ENCODE results near the gene SESTD1. TPM values are rescaled to one million over a fixed set of nuclear protein-coding genes. Genes with fewer than 3 reads are reported as not detected.

SESTD1 gene
- total and polyA plus RNA-seq, 2 of the 13 experiments (the other 11 are each of a cell fraction or from before 2014, with no cell fraction given) = 74.4 to 101 TPM

DNA sequence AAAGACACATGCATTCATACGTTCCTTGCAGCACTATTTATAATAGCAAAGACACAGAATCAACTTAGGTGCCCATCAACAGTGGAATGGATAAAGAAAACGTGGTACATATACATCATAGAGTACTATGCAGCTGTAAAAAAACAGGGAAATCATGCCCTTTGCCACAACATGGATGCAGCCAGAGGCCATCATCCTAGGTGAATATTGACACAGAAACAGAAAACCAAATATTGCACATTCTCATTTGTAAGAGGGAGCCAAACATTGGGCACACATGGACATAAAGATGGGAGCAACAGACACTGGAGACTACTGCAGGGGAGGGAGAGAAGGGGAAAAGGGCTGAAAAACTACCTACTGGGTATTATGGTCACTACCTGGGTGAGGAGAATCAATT lies 73.5 kb downstream of the SESTD1 start (continued):
- TF ChIP-seq SMAD1 (CRISPR knock-in tag; IDR thresholded peaks at IDR 0.05; ENCODE audit: borderline replicate concordance, low read depth) (no peak), TBX2 (CRISPR knock-in tag; IDR thresholded peaks at IDR 0.05; ENCODE audit: borderline replicate concordance) (no peak), KDM1A (CRISPR knock-in tag; IDR thresholded peaks at IDR 0.05) (peak; percentile 88; the same call in 1 of the 2 replicates), ZFP36 (IDR thresholded peaks at IDR 0.05; ENCODE audit: borderline replicate concordance, low read depth, low read length, partially characterized antibody) (no peak), ZFAT (CRISPR knock-in tag; conservative IDR thresholded peaks at IDR 0.05) (no peak), ETV6 (CRISPR knock-in tag; conservative IDR thresholded peaks at IDR 0.05) (no peak), ATRX (CRISPR knock-in tag; IDR thresholded peaks at IDR 0.05; ENCODE audit: borderline replicate concordance) (no peak), RAD21 (CRISPR knock-in tag; IDR thresholded peaks at IDR 0.05) (no peak), RFX3 (CRISPR knock-in tag; IDR thresholded peaks at IDR 0.05) (no peak), POLR2G (IDR thresholded peaks at IDR 0.05; ENCODE audit: low read depth, low read length) (no peak), ATF7-NPFF (CRISPR knock-in tag; IDR thresholded peaks at IDR 0.05; ENCODE audit: low read depth) (no peak), ZFP36L2 (CRISPR knock-in tag; IDR thresholded peaks at IDR 0.05) (no peak), GPN1 (CRISPR knock-in tag; IDR thresholded peaks at IDR 0.05; ENCODE audit: borderline replicate concordance) (no peak), TOE1 (CRISPR knock-in tag; IDR thresholded peaks at IDR 0.05) (no peak), ZNF460 (CRISPR knock-in tag; IDR thresholded peaks at IDR 0.05; ENCODE audit: borderline replicate concordance) (no peak), GATAD2A (CRISPR knock-in tag; IDR thresholded peaks at IDR 0.05) (peak; percentile 69), ZNF430 (CRISPR knock-in tag; IDR thresholded peaks at IDR 0.05) (no peak), PHF21A (CRISPR knock-in tag; IDR thresholded peaks at IDR 0.05) (no peak), THAP11 (CRISPR knock-in tag; IDR thresholded peaks at IDR 0.05) (no peak), ZNF496 (CRISPR knock-in tag; IDR thresholded peaks at IDR 0.05; ENCODE audit: insufficient replicate concordance) (no peak), RELA (CRISPR knock-in tag; IDR thresholded peaks at IDR 0.05) (no peak), HOXA3 (CRISPR knock-in tag; IDR thresholded peaks at IDR 0.05) (peak; percentile 51; the same call in 1 of the 2 replicates), MIER2 (CRISPR knock-in tag; IDR thresholded peaks at IDR 0.05) (no peak), ZNF629 (CRISPR knock-in tag; conservative IDR thresholded peaks at IDR 0.05) (no peak), TAF15 (IDR thresholded peaks at IDR 0.05; ENCODE audit: low read depth, low read length, poor library complexity, severe bottlenecking) (no peak), ZSCAN30 (CRISPR knock-in tag; IDR thresholded peaks at IDR 0.05) (no peak), ZNF337 (CRISPR knock-in tag; IDR thresholded peaks at IDR 0.05; ENCODE audit: borderline replicate concordance, low read depth) (no peak)
- TF ChIP-seq, protein P1, sequence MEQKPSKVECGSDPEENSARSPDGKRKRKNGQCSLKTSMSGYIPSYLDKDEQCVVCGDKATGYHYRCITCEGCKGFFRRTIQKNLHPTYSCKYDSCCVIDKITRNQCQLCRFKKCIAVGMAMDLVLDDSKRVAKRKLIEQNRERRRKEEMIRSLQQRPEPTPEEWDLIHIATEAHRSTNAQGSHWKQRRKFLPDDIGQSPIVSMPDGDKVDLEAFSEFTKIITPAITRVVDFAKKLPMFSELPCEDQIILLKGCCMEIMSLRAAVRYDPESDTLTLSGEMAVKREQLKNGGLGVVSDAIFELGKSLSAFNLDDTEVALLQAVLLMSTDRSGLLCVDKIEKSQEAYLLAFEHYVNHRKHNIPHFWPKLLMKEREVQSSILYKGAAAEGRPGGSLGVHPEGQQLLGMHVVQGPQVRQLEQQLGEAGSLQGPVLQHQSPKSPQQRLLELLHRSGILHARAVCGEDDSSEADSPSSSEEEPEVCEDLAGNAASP (CRISPR knock-in tag; IDR thresholded peaks at IDR 0.05; ENCODE audit: borderline replicate concordance) = no peak
- TF ChIP-seq, protein P2, sequence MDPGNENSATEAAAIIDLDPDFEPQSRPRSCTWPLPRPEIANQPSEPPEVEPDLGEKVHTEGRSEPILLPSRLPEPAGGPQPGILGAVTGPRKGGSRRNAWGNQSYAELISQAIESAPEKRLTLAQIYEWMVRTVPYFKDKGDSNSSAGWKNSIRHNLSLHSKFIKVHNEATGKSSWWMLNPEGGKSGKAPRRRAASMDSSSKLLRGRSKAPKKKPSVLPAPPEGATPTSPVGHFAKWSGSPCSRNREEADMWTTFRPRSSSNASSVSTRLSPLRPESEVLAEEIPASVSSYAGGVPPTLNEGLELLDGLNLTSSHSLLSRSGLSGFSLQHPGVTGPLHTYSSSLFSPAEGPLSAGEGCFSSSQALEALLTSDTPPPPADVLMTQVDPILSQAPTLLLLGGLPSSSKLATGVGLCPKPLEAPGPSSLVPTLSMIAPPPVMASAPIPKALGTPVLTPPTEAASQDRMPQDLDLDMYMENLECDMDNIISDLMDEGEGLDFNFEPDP (CRISPR knock-in tag; conservative IDR thresholded peaks at IDR 0.05) = no peak
- TF ChIP-seq, protein P3, sequence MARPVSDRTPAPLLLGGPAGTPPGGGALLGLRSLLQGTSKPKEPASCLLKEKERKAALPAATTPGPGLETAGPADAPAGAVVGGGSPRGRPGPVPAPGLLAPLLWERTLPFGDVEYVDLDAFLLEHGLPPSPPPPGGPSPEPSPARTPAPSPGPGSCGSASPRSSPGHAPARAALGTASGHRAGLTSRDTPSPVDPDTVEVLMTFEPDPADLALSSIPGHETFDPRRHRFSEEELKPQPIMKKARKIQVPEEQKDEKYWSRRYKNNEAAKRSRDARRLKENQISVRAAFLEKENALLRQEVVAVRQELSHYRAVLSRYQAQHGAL (CRISPR knock-in tag; IDR thresholded peaks at IDR 0.05; ENCODE audit: not compliant biosample characterization) = no peak
- TF ChIP-seq, protein P4, sequence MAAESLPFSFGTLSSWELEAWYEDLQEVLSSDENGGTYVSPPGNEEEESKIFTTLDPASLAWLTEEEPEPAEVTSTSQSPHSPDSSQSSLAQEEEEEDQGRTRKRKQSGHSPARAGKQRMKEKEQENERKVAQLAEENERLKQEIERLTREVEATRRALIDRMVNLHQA (CRISPR knock-in tag; IDR thresholded peaks at IDR 0.05) = no peak

All from HepG2 (cell line).